Mammary epithelial cell (primary cell): ENCODE results near the gene ABHD12B.

Source experiments
- CTCF ChIP-seq, 2 donors: IDR thresholded peaks in 1 of 2; conservative IDR thresholded peaks in 1 of 2; 2 replicates each; pipeline ENCODE4 v1.5.1; 2011 to 2012; ENCODE audit warnings: inconsistent platforms in 2 of 2, low read length in 2 of 2, mild to moderate bottlenecking in 2 of 2, control low read depth in 1 of 2, low read depth in 1 of 2; ENCODE audit not compliant: insufficient read depth in 1 of 2; ENCODE audit errors: extremely low read depth in 1 of 2
- EZH2 ChIP-seq: IDR thresholded peaks from 2 replicates; pipeline ENCODE4 v1.6.1; 2012; ENCODE audit warnings: low read length, inconsistent platforms, borderline replicate concordance

DNA sequence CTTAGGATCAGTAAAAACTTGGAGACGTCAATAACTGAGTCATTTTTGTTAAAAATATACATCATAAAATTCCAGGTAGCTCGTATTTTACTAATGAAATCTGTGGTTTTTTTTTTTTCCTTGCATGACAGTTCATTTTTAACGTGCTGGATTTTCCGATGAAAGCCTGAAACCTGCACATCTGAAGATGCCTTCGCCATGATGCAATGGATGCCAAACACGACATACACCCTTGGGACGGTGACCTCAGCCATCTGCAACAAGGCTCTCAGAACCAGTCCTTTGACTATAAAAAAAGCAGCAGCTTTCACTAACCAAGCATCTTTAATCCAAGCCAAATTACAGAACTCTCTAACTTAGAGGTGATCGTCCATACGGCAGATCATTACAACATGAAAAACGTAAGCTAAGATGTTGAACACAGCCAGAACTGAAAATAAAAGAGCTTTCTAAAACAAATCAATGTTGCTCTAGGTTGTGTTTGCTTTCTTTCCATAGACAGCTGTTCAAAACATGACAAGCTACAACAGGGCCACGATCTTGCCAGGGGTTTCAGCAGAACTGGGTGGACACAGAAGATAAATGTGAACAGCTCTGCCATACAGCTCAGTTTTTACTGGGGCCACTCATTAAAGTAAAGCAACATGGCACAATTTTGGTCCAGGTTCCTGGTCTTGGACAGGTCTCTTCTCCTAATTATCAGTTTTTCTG lies 48.6 kb upstream of the ABHD12B start:
- TF ChIP-seq CTCF (conservative IDR thresholded peaks at IDR 0.05 in 1 of 2, IDR thresholded peaks at IDR 0.05 in 1 of 2; ENCODE audit: extremely low read depth in 1 of 2, insufficient read depth in 1 of 2, low read depth in 1 of 2, low read length in 2 of 2) (no peak), EZH2 (no peak)
